GM12892 (cell line): Measurements from ENCODE around the gene CHMP1A.

Source experiments
- DNase-seq: peaks from one replicate; pipeline ENCODE4 v3.0.0; 2011; ENCODE audit not compliant: insufficient read length
- FAIRE-seq: peaks from 2 replicates; lab custom pipeline; 2011; peaks lifted over from hg19 to GRCh38; lab: Jason Lieb, UNC
- POLR2A ChIP-seq: IDR thresholded peaks from 2 replicates; pipeline ENCODE4 v1.6.1; 2011; ENCODE audit warnings: low read depth, low read length, control low read depth
- POLR2AphosphoS5 ChIP-seq: IDR thresholded peaks from 2 replicates; pipeline ENCODE4 v1.6.1; 2011; ENCODE audit warnings: low read depth, low read length, control low read depth
- TAF1 ChIP-seq: IDR thresholded peaks from 2 replicates; pipeline ENCODE4 v1.6.1; 2011; ENCODE audit warnings: low read depth, mild to moderate bottlenecking, control low read depth, low read length, borderline replicate concordance

The CHMP1A gene

GRCh38 chr16:89615596-89616090, 41.9 kb downstream of the CHMP1A start:
- no peak for FAIRE-seq
- no peak for DNase-seq
- TF ChIP-seq TAF1 (no peak), POLR2AphosphoS5 (no peak), POLR2A (no peak)

- TF ChIP-seq POLR2AphosphoS5 (no peak), POLR2A (no peak), TAF1 (no peak)
- no peak for FAIRE-seq
- no peak for DNase-seq
Observed at GRCh38 chr16:89615176-89615575, 42.3 kb downstream of the CHMP1A start.

- FAIRE-seq (no peak), DNase-seq (no peak)
- no peak for TF ChIP-seq POLR2A
Observed at GRCh38 chr16:89613954-89614459, 43.5 kb downstream of the CHMP1A start.

- no peak for TF ChIP-seq POLR2A
- TF ChIP-seq TAF1, result no peak
- no peak for TF ChIP-seq POLR2AphosphoS5
- FAIRE-seq (no peak), DNase-seq (no peak)
Observed at GRCh38 chr16:89613231-89613953, 44.1 kb downstream of the CHMP1A start, which contains the start of gene DPEP1. DPEP1 (plus strand) TSS chr16:89613642; CDS start chr16:89630411, 16,769 bp downstream.

GRCh38 chr16:89612415-89613166, 44.9 kb downstream of the CHMP1A start:
- no peak for TF ChIP-seq POLR2A
- TF ChIP-seq POLR2AphosphoS5, result no peak
- TF ChIP-seq TAF1, result no peak
- DNase-seq (no peak), FAIRE-seq (no peak)

GRCh38 chr16:89610108-89610453, 47.4 kb downstream of the CHMP1A start:
- TF ChIP-seq POLR2AphosphoS5, result no peak
- no peak for TF ChIP-seq TAF1
- no peak for TF ChIP-seq POLR2A
- FAIRE-seq (no peak), DNase-seq (no peak)

GRCh38 chr16:89607937-89608740, 49.4 kb downstream of the CHMP1A start:
- DNase-seq (no peak), FAIRE-seq (no peak)
- TF ChIP-seq POLR2AphosphoS5 (no peak), POLR2A (no peak), TAF1 (no peak)

GRCh38 chr16:89607453-89607852, 50.1 kb downstream of the CHMP1A start:
- TF ChIP-seq TAF1 (no peak), POLR2A (no peak), POLR2AphosphoS5 (no peak)
- DNase-seq (no peak), FAIRE-seq (no peak)

- TF ChIP-seq TAF1 (no peak), POLR2A (no peak), POLR2AphosphoS5 (no peak)
- DNase-seq, result no peak
- FAIRE-seq, result no peak
Observed at GRCh38 chr16:89606006-89606405, 51.5 kb downstream of the CHMP1A start.

GRCh38 chr16:89605186-89605970, 52.1 kb downstream of the CHMP1A start:
- TF ChIP-seq POLR2AphosphoS5 (no peak), TAF1 (no peak), POLR2A (no peak)
- no peak for DNase-seq
- FAIRE-seq, result no peak
